ENCODE measurements around the gene SDCBP2.

The SDCBP2 gene

DNA sequence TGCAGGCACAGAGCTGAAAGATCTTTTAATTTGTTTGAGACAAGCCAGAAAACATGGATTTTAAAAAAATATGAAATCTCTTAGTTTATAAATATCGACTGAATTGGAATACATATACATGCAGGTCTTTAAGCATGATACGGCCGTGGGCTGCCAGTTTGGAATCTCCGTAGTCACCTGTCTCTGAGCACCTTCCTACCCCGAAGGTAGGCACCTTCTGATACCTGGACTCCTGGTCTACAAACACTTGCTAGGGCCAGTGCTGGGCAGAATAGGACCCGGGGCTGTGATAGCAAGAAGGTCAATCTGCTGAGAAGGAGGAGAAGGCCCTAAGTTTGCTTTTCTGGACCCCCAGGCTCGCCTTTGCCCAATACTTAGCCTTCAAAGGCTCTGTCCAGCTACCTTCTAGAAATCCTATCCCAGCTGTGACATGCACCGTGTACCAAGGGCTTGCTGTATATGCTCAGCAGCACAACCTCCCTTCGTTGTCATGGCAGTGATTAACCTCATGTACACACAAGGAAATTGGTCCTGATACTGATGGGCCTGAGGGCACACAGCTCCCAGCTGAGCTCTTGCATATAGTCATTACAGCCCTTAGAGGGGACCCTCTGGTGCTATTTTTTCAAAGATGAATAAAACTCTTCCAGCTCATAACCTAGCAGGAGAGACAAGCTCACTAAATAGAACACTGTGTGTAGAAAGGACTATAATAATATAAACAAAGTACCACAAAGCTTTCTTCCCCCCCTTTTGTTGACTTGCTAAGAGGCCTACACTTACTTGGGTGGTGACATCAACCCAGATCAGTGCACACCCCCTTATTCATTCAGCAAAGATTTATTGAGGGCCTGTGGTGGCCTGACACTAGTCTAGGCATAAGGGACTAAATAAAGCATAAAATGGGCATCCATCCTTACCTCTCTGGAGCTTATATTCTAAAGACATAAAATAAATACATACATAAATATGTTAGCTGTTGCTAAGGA lies 45.1 kb downstream of the SDCBP2 start:
- no peak for DNase-seq (ENCODE audit: low read depth)
- TF ChIP-seq, protein P1, sequence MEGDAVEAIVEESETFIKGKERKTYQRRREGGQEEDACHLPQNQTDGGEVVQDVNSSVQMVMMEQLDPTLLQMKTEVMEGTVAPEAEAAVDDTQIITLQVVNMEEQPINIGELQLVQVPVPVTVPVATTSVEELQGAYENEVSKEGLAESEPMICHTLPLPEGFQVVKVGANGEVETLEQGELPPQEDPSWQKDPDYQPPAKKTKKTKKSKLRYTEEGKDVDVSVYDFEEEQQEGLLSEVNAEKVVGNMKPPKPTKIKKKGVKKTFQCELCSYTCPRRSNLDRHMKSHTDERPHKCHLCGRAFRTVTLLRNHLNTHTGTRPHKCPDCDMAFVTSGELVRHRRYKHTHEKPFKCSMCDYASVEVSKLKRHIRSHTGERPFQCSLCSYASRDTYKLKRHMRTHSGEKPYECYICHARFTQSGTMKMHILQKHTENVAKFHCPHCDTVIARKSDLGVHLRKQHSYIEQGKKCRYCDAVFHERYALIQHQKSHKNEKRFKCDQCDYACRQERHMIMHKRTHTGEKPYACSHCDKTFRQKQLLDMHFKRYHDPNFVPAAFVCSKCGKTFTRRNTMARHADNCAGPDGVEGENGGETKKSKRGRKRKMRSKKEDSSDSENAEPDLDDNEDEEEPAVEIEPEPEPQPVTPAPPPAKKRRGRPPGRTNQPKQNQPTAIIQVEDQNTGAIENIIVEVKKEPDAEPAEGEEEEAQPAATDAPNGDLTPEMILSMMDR (IDR thresholded peaks at IDR 0.05; ENCODE audit: control insufficient read depth, insufficient read depth, low read depth, low read length, missing control alignments) = no peak

GRCh38 chr20:1282966-1283365 lies 46.0 kb downstream of the SDCBP2 start:
- no peak overlapping the region for H3K4me3 ChIP-seq (ENCODE audit: control insufficient read depth, low read depth, low read length)
- TF ChIP-seq, protein P1 (IDR thresholded peaks at IDR 0.05; ENCODE audit: control insufficient read depth, insufficient read depth, low read depth, low read length, missing control alignments) = no peak

More for the DNA sequence above, 45.1 kb downstream of the SDCBP2 start:
- H3K4me3 ChIP-seq (ENCODE audit: control insufficient read depth, low read depth, low read length) = no peak overlapping the region

DNA sequence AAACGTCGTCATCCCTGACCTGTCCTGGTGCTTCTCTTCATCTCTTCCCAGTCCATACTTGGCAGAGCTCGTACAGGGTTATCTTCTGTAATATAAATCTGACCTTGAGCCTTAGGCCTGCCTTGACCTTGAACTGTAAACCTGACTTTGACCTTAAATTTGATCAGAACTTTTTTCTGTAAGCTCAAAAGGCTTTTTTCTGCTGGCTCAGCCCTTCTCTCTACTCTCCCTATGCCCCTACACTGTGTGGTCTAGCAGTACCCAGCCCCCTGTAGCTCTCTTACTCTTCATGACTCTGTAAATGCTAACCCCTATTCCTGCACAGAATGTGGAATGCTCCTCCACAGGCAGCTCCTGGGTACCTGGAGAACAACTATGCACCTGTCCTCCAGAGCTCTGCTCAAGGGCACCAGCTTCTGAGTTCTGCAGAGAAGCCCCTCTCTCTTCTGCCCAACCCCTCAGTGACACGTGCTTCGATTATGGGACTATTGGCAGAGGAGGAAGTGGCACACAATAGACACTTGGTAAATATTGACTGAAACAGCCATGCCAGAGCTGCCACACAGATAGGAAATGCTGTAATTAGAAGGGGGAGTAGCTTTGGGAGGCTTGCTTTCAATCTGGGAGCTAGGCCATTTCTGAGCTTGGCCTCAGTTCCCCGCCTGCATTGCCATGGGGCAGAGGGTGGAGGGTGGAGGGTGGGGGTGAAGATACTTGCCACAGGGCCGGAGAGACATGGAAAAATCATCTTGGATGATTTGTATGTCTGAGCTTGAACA lies 47.5 kb downstream of the SDCBP2 start:
- DNase-seq (ENCODE audit: low read depth) = no peak
- TF ChIP-seq, protein P1 (IDR thresholded peaks at IDR 0.05; ENCODE audit: control insufficient read depth, insufficient read depth, low read depth, low read length, missing control alignments) = no peak
- H3K4me3 ChIP-seq (ENCODE audit: control insufficient read depth, low read depth, low read length) = no peak overlapping the region

More at GRCh38 chr20:1282966-1283365, 46.0 kb downstream of the SDCBP2 start:
- DNase-seq (ENCODE audit: low read depth) = no peak

DNA sequence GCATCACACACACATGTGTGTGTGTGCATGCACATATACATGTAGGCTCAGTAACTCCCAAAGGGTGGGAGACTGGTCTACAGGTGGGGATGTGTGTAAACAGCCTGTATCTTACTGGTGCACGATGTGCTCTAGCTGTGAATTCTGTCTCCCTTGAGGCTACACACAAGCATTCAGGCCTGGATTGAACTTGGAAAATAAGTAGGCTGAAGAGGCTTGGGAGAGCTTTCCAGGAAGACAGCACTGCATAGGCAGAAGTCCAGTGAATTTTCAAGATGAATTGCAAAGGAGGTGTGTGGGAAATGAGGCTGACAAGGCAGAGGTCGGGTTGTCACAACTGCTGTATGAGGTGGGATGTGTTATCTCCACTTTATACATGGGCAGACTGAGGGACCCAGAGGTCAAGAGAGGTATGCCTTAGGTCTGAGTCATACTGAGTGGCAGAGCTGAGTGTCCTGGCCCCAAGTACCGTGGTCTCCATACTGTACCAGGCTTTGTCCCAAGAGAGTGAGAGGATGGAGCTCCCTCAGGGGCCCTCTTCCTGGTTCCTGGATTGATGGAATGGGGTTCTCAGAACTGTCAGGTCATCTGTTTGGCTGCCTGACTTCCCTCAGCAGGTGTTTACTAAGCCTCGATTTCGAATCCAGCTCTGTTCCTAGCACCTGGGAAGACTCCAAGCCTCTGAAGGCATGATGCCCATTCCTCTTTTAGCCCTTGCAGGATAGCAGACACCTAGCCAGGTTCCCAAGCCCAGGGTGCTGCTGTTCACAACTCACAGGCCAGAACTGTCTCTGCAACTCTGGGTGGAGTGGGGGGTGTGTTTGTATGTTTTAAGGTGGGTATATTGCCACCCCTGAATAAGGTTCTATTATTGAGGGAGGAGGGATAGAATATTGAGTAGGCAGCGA lies 48.5 kb downstream of the SDCBP2 start:
- no peak overlapping the region for H3K4me3 ChIP-seq (ENCODE audit: control insufficient read depth, low read depth, low read length)
- TF ChIP-seq, protein P1 (IDR thresholded peaks at IDR 0.05; ENCODE audit: control insufficient read depth, insufficient read depth, low read depth, low read length, missing control alignments) = no peak
- no peak for DNase-seq (ENCODE audit: low read depth)

- H3K4me3 ChIP-seq (ENCODE audit: control insufficient read depth, low read depth, low read length) = no peak overlapping the region
- TF ChIP-seq, protein P1 (IDR thresholded peaks at IDR 0.05; ENCODE audit: control insufficient read depth, insufficient read depth, low read depth, low read length, missing control alignments) = no peak
- DNase-seq (ENCODE audit: low read depth) = no peak
Observed at GRCh38 chr20:1278993-1279392, 49.9 kb downstream of the SDCBP2 start.
